SHP77 (cell line): ENCODE data around the gene SND1.
"Not testable (repeated sequence)": the region's sequence is repeated elsewhere in the genome, so short reads cannot be mapped to it uniquely, and the experiment has no call there.

Experiments used
- DNase-seq, 2 experiments: peaks; one replicate each; lab custom pipeline; 2025; lab: John Stamatoyannopoulos, UW

The SND1 gene

DNA sequence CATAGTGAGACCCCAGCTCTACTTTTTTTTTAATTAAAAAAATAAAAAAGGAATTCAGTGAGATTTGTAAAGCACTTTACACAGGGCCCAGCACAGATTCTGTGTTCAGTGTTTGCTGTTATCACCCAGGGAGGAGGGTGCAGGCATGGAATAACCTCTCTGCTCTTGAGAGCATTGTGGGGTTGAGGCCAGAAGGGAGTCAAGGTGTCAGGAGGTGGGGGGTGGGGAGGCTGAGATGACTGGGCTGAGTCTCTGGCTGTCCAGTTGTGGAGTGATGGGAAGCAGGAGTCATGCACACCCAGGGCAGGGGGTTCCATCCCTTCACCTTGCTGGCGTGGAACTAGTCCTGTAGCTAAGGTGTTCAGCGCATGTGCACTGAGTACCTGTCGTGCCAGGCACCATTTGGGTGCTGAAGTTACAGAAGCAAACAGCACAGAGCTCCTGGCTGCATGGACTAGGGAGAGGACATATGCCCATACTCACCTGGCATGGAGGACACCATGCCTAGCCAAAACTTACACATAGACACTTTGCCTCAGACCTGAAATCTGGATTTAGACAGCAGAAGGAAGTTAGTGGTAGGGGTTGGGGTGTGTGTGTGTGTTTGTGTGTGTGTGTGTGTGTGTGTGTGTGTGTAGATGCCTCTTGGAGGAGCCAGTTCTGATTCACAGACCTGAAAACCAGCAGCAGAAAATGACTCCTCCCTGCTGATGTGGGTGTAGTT, 448.4 kb downstream of the SND1 start:
- no peak for DNase-seq

DNA sequence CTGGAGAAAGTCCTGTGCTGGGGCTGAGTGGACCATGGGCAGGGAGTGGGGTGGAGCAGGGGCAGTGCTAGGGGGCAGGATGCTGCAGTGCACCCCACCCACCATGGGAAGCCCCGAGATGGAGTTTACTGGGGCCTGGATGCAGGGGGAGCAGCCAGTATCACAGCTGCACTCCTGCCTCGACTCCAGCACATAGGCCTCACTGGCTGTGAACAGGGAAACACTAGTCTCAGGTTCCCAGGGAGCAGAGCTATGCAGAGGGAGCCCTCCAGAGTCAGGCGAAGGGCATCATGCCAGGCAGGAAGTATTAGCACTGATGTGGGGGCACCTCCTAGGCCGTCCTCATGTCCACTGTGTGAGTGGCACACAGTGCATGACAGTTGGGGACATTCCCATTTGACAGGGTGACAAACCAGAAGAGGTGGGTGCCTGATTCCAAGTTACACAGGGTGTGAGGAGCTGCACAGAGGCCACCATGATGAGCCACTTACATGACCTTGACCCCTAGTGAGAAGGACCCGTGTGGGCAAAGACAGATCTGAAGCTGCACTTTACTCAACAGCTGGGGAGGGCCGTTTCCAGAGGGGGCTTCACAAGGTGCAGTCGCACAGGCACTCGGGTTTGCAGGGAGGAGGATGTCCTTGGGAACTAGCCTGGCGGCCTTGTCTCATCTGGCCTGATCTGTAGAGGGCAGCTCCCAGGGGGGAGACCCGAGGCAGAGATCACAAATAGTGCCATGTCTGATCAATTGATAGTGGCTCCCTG, 449.1 kb downstream of the SND1 start:
- DNase-seq = no peak

DNA sequence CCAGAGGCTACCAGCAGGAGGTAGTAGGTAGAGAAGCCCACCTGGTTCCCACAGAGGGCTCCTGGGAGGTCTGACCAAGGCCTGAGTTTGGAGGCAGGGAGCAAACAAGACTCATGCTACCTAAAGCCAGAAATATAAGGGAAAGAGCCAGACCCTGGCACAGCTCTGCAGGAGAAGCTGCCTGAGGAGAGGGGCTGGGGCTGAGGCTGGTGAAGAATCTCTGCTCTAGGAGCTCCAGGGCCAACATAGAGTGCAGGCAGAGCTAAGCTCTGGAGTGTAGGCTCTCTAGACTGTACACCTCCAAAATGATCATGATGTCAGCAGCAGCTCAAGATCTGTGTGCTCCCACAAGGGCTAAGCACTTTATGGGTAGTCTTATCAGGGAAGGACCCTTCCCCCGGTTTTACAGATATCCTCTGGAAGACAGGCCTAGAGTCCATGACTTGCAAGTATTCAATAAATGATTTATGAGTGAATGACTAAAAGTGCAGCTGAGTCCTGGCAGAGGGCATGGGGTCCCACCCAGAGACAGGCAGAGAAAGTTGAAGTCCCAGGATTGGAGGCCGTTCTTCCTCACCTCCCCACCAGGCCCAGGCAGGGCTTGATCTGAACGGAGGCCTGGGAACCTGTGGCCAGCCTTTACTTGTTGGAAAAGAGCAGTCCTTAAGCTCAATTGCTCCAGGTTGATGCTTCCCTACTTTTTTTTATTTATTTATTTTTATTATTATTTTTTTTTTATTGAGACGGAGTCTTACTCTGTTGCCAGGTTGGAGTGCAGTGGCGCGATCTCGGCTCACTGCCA, 450.7 kb downstream of the SND1 start:
- DNase-seq = no peak

DNA sequence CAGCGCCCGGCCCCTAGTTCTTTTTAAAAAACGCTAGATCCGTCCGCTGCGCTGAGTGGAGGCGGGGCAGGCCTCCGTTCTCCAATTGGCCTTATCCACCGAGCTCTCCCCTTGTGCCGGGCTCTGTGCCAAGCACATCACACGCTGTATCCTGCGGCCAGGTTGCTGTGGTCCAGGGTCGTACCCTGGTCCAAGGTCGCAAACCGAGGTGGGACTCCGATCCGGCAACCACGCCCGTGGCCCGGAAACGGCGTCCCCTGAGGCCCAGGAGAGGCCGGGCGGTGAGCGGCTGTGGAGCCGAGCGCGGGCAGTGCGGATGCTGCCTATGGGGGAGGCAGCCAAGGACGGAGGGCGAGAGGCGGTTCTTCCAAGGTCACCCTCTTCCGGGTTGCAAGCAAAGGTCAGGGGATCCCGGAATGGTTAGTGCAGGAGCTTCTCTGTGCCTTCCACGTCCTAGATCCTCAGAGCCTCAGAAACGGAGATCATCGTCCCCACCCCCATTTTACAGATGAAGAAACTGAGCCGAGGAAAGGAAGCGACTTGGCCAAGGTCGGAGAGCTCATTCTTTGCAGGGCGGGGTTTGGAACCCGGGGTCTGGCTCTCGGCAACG, 451.6 kb downstream of the SND1 start:
- no peak for DNase-seq

DNA sequence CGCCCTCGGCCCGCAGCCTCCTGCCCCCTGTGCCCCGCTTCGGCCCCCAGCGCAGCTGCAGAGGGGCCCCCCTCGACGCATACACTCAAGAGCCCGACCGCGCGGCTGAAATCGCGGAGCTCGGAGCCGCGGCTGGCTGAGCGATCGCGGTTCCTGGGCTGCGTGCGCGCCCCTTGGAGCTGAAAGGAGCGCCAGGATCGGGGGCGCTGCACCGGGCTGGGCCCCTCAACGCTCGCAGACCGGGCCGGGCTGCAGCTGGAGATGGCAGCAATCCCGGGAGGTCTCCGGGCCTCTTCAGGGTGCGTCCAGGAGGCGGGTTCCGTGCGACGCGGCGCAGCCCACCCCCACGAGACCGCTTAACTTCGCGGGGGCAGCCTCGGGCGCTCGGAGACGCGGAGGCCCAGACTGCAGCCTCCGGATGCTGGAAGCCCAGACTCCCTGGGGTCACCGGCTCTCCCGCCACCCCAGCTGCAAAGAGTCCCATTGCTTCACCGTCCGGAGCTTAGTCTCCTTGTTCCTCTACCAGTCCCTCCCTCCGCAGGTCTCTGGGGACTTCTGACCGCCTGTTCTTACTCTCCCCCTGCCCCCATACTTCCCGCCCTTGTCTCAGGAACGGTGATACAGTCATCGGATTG, 452.2 kb downstream of the SND1 start:
- DNase-seq = no peak

DNA sequence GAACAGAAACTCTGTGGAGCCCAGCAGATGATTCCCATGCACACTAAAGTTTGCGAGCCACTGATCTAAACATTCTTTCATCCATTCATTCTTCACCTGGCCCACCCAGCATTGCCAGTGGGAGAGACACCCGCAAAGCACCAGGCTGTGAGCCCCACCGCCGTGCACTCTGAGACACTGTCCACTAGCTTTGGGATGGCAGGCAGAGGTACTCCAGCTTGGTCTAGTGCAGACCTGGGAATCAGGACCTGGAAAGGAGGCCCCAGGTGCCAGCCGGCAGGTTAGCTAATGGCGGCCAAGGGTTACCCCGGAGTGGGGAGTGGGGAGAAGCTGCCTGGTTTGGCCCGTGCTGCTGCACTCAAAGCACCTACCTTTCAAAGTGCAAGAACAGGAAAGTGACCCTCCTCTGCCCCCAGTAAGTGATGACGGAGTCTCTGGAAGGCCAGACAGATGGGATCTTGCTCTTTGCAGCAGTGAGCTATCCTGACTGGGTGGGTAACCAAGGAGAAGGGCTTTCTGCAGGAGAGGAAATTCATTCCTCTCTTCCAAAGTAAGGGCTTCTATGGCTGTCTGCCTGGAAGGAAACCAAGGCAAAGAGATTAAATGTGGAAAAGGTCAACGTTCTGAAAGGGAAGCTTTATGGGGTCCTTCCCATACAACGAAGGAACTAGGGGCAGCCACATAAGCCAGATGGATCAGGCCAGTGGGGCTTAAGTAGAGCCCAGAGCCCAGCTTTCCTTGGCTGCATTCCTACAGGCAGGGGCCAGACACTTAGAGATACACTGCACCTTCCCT, 453.4 kb downstream of the SND1 start:
- no peak for DNase-seq

DNA sequence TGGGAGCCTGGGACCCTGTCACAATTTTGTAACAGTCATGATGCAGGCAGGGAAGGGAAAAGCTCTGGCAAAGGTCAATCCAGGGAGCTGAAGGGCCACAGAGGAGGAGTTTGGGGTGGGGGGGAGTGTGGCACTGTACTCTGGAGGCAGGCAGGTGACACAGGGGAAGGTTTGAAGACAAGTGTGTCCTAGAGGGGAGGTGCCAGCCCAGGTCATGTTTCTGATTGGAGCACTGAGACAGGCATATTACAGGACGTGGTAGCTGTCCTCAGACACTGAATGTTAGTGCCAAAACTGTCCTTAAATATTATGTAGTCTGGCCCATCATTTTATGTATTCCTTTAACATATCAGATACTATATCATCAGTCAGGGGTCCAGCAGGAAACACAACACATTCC, 454.8 kb downstream of the SND1 start:
- no peak for DNase-seq

DNA sequence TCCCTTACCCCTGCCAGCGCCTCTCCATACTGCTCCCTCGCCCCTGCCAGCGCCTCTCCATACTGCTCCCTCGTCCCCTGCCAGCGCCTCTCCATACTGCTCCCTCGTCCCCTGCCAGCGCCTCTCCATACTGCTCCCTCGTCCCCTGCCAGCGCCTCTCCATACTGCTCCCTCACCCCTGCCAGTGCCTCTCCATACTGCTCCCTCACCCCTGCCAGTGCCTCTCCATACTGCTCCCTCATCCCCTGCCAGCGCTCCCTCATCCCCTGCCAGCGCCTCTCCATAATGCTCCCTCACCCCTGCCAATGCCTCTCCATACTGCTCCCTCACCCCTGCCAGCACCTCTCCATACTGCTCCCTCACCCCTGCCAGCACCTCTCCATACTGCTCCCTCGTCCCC, 455.5 kb downstream of the SND1 start:
- not testable (repeated sequence) for DNase-seq

DNA sequence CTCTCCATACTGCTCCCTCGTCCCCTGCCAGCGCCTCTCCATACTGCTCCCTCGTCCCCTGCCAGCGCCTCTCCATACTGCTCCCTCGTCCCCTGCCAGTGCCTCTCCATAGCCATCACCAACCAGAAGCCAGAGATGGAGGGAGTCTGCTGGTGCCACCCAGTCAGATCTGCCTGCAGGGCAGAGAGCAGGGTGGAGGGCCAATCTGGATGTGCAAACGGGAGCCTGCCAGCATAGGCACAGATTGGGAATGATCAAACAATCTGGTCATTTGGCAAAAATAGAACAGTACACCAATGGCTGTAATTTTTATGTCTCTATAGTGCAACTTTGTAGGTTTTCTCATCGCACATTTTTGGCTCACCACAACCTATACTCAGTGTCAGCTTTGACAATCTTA, 456.1 kb downstream of the SND1 start:
- no peak for DNase-seq

DNA sequence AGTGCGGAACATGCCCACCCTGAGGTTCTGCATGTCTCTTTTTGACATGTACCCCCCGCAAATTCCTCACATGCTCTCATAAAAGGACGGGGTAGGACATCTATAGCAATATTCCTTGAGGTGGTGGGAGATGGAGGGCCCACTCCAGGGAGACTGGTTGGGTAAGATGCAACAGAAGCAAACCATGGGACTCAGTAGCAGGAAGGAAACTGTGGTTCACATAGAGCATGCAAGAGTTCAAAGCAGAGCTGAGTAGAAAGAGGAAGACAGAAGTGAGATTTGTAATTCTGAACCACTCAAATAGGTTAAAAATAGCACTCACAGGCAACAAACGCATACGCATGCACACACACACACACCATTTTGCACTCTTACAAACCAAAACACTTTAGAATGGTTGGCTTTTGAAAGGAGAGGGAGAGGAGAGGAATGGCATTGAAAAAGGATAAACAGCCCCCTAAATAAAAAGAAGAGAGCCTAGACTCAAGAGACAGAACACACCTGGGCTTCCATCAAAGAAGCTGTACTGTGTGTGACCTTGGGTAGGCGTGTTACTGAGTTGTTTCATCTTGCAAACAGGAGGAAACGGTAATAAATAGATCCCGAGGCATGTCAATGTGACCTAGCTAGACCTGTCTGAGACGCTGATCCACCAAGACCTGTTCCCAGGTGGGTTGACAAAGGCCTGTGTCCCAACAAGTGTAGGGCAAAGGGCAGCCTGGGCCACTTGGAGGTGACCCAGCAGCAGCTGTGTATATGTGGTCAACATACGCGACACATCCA, 456.8 kb downstream of the SND1 start:
- no peak for DNase-seq

DNA sequence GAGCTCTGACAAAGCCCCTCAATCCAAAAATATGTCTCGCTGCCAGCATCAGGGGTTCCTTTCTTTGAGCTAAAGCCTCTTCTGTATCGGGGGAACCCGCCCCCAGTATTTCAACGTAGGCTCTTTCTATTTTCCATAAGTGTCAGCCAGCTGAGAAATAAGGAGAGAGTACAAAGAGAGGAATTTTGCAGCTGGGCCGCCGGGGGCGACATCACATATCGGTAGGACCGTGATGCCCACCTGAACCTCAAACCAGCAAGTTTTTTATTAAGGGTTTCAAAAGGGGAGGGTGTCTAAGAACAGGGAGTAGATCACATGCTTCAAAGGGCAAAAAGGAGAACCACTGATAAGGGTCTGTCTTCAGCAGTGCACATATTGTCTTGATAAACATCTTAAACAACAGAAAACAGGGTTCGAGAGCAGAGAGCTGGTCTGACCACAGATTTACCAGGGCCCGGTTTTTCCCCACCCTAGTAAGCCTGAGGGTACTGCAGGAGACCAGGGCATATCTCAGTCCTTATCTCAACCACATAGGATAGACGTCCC, 457.5 kb downstream of the SND1 start:
- DNase-seq = not testable (repeated sequence)

DNA sequence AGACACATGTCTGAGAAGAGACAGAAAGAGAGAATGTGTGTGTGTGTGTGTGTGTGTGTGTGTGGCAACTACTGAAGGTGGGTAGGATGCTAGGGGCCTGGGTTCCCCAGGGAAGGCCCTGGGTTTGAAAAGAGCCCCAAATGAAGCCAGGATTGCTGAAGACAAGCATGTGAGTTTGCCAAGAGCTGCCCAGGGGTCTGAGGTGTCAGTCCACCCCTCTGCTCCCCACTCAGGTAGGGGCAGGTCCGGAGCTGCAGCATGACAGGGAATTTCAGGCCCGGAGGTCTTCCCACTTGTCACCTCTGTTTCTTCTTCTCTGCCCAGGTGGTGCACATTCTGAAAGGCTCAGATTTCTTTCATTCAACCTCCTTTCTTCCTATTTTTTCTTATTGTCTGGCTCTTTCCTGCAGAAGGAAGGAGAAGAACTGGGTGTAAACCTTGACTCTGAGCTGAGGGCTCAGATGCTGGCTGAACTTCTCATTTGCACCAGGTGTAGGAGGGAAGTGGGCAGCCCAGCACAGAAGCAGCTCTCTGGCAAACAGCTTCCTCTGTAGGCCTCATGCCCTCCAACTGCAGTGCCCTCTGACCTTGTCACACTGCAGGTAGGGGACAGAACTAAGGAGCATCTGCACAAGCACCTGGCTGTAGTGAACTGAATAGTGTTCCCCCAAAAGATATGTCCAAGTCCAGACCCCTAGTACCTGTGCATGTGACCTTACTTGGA, 458.8 kb downstream of the SND1 start:
- no peak for DNase-seq

DNA sequence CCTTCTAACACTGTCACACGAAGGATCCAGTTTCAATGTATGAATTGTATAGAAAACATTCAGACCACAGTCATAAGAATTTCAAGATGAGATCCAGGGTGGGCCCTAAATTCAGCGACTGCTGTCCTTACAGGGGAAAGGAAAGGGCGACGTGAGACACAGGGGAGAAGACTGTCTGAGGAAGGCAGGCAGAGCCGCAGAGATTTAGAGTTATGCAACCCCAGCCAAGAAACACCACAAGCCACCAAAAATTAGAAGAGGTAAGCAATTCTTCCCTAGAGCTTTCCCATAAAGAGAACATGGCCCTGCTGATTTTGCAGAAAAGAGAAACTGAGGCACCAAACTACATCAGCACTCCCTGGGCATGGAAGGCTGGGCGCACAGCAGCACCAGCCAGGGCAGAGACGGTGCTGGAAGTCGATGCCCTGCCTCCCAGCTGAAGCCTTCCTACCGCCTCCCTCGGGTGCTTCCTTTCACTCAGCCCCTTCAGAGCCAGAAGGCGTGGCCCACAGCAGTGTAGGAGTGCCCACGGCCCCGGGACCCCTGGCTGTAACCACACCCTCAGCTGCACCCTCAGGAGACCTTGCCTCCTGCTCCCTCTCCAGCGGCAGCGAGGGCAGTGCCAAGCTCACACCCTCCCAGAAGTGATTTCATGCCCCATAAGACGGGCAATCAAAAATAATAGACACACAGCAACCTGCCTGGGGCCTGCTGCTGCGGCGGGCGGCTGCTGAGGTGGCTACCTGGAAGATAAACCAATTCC, 460.2 kb downstream of the SND1 start:
- DNase-seq = peak in 1 of 2 experiments; percentile 31

DNA sequence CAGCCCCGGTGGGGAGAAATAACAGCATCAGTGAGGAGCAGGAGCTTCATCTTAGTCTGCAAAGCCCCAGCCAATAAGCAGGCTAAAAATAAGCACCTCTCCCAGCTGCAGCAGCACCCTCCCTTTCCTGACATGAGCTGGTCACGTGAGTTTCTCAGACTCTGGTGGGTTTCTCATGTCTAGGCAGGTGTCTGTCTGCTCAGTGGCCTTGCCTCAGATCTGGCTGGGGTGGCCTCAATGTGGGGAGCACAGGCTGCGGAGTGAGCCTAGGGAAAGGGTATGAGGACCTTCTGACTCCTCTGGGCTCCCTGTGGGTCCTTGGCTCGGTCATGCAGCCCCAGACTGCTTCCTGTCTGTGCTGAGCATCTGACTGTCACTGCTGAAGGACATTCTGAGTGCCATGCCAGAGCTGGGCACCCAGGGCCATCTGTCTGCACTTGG, 460.8 kb downstream of the SND1 start:
- DNase-seq = peak in 1 of 2 experiments; percentile 35

DNA sequence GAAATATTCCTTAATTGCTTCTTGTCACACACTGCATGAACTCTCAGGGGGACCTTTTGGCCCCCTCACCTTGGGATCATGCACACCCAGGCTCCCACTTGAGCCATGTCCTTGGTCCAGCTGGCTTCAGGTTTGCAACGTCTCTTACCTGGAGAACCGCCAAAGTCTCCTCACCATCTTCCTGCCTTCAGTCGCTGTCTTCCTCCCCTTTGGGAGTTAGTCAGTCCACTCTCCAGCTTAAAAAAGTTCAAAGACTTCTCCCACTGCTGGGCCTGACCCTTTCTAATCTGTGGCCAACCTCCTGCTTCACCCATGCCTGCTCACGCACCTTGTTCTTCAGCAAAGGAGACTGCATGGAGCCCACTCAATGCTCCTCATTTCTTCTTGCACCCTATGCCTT, 461.8 kb downstream of the SND1 start:
- no peak for DNase-seq

DNA sequence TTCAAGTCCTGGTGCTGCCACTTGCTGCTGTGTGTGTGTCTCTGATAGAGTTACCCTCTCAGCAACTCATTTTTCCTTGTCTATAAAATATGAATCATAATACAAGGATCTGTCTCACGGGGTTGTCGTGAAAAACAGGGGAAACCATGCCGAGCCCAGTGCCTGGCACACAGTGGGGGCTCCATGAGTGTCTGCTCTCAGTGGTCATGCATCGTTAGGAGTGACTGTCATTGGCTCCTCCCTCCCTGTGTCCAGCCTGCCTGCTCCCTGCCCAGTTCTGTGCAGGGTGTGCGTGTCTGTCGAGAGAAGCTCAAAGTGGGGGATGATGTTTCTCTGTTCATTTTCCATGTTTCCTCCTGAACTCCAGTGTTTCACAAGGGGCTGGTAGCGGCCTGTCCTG, 462.8 kb downstream of the SND1 start:
- DNase-seq = no peak

DNA sequence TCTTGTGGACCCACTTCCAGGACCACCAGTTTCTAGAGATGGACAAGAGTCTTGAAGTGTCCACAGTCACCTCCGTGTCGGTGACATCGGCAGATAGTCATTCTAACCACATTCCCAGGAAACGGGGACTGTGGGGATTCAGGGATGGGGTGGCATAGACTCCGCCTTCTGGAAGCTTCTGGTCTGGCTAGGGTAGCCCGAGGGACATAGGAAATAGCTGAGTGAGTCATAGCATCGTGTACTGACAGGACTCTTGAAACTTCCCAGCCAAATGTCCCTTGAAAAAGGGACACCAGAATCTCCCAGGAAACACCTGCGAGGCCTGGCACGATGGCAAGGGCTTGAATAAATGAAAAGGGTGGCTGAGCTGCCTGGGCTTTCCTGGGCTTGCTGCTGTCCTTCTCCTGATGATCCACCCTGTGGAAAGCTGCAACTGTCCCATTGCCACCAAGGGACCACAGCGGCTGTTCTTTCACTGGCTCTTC, 463.4 kb downstream of the SND1 start:
- DNase-seq = no peak
